GM12801 (cell line): ENCODE data around the gene NAT14.

Experiments used
- TF ChIP-seq, protein P1 (sequence below): IDR thresholded peaks from one replicate; pipeline ENCODE4 v1.5.1; 2011; ENCODE audit warnings: control low read depth; ENCODE audit not compliant: insufficient read length; ENCODE audit errors: extremely low read depth

Gene NAT14

DNA sequence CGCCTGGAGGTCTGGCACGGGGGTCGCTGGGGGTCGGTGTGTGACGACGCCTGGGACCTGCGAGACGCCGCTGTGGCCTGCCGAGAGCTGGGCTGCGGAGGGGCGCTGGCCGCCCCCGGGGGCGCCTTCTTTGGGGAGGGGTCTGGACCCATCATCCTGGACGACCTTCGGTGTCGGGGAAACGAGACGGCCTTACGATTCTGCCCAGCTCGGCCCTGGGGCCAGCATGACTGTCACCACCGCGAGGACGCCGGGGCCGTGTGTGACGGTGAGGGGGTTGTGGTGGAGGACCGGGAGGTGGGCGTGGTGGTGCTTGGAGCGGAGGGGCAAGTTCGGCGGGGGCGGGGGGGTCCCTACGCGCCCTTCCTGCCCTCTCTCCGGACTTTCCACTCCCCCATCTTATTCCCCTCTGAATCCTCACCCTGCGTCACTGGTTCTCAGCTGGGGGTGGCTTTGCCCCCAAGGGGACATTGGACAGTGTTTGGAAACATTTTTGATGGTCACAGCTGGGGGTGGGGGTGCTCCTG lies 8.7 kb downstream of the NAT14 start:
- TF ChIP-seq, protein P1, sequence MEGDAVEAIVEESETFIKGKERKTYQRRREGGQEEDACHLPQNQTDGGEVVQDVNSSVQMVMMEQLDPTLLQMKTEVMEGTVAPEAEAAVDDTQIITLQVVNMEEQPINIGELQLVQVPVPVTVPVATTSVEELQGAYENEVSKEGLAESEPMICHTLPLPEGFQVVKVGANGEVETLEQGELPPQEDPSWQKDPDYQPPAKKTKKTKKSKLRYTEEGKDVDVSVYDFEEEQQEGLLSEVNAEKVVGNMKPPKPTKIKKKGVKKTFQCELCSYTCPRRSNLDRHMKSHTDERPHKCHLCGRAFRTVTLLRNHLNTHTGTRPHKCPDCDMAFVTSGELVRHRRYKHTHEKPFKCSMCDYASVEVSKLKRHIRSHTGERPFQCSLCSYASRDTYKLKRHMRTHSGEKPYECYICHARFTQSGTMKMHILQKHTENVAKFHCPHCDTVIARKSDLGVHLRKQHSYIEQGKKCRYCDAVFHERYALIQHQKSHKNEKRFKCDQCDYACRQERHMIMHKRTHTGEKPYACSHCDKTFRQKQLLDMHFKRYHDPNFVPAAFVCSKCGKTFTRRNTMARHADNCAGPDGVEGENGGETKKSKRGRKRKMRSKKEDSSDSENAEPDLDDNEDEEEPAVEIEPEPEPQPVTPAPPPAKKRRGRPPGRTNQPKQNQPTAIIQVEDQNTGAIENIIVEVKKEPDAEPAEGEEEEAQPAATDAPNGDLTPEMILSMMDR, result no peak

DNA sequence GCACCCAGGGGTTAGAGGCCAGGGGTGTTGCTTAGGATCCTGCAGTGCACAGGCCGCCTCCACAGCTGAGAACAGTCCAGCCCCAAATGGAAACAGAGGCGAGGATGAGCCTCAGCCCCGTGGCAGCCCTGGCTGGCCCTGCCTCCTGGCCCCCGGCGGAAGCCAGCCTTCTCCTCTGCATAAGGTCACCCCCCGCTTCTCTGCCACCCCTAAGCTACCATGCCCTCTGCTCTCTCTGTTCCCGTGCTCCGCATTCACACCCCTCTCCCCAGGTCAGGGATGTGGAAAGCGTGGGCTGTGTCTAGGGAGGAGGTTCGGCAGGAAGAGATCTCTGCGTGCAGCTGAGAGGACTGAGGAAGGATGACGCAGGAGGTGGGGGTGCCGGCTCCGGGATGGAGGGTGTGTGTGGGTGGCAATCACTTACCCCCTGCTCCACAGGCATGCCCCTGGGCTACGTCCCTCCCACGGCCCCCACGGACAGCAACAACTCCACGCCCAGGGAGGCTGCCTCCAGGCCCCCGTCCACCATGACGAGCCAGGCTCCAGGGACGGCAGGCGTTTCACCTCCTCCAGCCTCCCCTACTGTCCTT lies 9.3 kb downstream of the NAT14 start:
- TF ChIP-seq, protein P1, result no peak

- TF ChIP-seq, protein P1, result no peak
Observed at GRCh38 chr19:55495646-55496349, 10.8 kb downstream of the NAT14 start.

- TF ChIP-seq, protein P1, result no peak
Observed at GRCh38 chr19:55497763-55498162, 12.8 kb downstream of the NAT14 start.

DNA sequence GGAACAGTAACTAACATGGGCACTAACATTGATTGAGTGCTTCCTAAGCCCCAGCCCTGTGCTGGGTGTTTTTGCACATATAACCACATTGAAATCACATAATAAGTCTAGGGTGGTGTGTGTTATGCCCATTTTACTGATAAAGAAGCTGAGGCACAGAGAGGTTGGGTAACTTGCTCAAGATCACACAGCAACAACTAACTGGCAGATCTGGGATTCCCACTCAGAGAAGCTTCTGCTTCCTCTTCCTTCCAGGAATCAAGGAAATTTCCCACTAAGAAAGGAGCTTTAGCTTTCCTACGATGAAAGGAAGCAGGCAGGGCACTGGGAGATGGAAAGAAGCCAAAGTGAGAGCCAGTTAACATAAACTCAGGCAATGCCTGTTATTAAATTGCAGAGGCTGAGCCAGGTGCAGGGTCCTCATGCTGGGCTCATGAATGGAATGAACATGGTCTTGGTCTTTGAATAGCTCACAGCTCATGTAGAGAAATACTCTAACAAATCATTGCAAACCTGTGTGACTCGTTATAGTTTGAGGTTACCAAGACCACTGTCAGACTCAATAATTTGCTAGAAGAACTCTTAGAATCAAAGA lies 13.4 kb downstream of the NAT14 start:
- TF ChIP-seq, protein P1, result no peak

GRCh38 chr19:55500368-55500952 lies 15.5 kb downstream of the NAT14 start:
- TF ChIP-seq, protein P1, result no peak
